ENCODE results near the gene ZFYVE16. TPM values are rescaled to one million over a fixed set of nuclear protein-coding genes. Genes with fewer than 3 reads are reported as not detected.
"Not testable (repeated sequence)": the region's sequence is repeated elsewhere in the genome, so short reads cannot be mapped to it uniquely, and the experiment has no call there.

The ZFYVE16 gene
- total and polyA plus RNA-seq, 4 donors, result 6.0 to 26.3 (median 11.6) TPM

DNA sequence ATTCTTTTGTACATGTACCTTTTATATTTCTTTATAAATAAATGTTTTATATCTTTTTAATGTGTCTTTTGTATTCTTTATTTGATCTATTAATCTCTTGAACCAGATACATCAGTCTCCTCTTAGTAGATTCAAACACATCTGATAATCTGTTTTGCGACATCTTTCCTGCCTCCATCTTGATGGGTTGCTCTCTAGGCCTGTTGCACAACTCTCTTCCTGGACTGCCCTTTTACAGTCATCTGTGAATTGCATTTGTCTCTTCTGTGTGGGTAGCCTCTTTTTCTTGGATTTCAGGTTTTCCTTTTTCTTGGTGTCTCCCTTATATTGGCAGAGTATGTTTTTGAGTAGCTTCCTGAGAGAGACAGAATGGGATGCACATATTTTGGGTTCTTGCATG, 6.2 kb downstream of the ZFYVE16 start:
- 89% methylated on average over 1 of the region's 1 CpG for WGBS

DNA sequence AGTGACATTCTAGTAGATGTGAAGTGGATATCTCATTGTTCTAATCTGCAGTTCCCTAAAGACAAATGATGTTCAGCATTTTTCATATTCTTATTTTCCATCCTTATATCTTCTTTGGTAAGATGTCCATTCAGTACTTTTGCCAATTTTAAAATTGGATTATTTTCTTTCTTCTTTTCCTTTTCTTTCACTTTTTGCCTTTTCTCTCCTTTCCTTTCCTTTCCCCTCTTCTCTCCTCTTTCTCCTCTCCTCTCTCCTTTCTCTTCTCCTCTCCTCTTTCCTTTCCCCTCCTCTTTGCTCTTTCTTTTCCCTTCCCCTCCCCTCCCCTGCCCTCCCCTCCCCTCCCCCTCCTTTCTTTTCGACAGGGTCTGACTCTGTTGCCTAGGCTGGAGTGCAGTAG, 10.1 kb downstream of the ZFYVE16 start:
- H3K27ac ChIP-seq (ENCODE audit: low read depth in 1 of 2, low read length in 2 of 2), result no peak overlapping the region
- no peak for DNase-seq (ENCODE audit: low spot score)
- no peaks in the 10 kb centered on the region for H3K9me3 ChIP-seq (ENCODE audit: control insufficient read depth in 4 of 4, low read length in 3 of 4)
- no peak overlapping the region for H3K9ac ChIP-seq (ENCODE audit: low read depth in 1 of 2, low read length in 2 of 2)
- H3K4me3 ChIP-seq (ENCODE audit: low read depth in 1 of 3, low read length in 3 of 3), result no peak overlapping the region
- WGBS, result 78% methylated on average over 1 of the region's 1 CpG
- TF ChIP-seq JUND (IDR thresholded peaks at IDR 0.05) (no peak), FOXA2 (IDR thresholded peaks at IDR 0.05) (no peak), GABPA (IDR thresholded peaks at IDR 0.05 in 1 of 2, conservative IDR thresholded peaks at IDR 0.05 in 1 of 2) (no peak)
- TF ChIP-seq, protein P1, sequence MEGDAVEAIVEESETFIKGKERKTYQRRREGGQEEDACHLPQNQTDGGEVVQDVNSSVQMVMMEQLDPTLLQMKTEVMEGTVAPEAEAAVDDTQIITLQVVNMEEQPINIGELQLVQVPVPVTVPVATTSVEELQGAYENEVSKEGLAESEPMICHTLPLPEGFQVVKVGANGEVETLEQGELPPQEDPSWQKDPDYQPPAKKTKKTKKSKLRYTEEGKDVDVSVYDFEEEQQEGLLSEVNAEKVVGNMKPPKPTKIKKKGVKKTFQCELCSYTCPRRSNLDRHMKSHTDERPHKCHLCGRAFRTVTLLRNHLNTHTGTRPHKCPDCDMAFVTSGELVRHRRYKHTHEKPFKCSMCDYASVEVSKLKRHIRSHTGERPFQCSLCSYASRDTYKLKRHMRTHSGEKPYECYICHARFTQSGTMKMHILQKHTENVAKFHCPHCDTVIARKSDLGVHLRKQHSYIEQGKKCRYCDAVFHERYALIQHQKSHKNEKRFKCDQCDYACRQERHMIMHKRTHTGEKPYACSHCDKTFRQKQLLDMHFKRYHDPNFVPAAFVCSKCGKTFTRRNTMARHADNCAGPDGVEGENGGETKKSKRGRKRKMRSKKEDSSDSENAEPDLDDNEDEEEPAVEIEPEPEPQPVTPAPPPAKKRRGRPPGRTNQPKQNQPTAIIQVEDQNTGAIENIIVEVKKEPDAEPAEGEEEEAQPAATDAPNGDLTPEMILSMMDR (IDR thresholded peaks at IDR 0.05; ENCODE audit: low read depth, low read length, missing input control), result no peak
- TF ChIP-seq, protein P2, sequence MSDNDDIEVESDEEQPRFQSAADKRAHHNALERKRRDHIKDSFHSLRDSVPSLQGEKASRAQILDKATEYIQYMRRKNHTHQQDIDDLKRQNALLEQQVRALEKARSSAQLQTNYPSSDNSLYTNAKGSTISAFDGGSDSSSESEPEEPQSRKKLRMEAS (IDR thresholded peaks at IDR 0.05), result no peak
- TF ChIP-seq, protein P3, sequence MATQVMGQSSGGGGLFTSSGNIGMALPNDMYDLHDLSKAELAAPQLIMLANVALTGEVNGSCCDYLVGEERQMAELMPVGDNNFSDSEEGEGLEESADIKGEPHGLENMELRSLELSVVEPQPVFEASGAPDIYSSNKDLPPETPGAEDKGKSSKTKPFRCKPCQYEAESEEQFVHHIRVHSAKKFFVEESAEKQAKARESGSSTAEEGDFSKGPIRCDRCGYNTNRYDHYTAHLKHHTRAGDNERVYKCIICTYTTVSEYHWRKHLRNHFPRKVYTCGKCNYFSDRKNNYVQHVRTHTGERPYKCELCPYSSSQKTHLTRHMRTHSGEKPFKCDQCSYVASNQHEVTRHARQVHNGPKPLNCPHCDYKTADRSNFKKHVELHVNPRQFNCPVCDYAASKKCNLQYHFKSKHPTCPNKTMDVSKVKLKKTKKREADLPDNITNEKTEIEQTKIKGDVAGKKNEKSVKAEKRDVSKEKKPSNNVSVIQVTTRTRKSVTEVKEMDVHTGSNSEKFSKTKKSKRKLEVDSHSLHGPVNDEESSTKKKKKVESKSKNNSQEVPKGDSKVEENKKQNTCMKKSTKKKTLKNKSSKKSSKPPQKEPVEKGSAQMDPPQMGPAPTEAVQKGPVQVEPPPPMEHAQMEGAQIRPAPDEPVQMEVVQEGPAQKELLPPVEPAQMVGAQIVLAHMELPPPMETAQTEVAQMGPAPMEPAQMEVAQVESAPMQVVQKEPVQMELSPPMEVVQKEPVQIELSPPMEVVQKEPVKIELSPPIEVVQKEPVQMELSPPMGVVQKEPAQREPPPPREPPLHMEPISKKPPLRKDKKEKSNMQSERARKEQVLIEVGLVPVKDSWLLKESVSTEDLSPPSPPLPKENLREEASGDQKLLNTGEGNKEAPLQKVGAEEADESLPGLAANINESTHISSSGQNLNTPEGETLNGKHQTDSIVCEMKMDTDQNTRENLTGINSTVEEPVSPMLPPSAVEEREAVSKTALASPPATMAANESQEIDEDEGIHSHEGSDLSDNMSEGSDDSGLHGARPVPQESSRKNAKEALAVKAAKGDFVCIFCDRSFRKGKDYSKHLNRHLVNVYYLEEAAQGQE (IDR thresholded peaks at IDR 0.05), result no peak
- peaks cover 0 to 2% (median 0%) of the 10 kb centered on the region in 4 donors for H3K36me3 ChIP-seq (ENCODE audit: control insufficient read depth in 4 of 4, insufficient read depth in 3 of 4, low read depth in 1 of 4, low read length in 3 of 4)
- H3K27me3 ChIP-seq (ENCODE audit: control insufficient read depth in 4 of 4, insufficient read depth in 4 of 4, low read length in 3 of 4), result no peaks in the 10 kb centered on the region
- H3K4me1 ChIP-seq (ENCODE audit: control insufficient read depth in 4 of 4, insufficient read depth in 4 of 4, low read length in 3 of 4), result peaks cover 0 to 3% (median 0%) of the 10 kb centered on the region in 4 donors

More for the DNA sequence above, 6.2 kb downstream of the ZFYVE16 start:
- H3K9ac ChIP-seq (ENCODE audit: low read depth in 1 of 2, low read length in 2 of 2), result no peak overlapping the region
- H3K9me3 ChIP-seq (ENCODE audit: control insufficient read depth in 4 of 4, low read length in 3 of 4), result no peaks in the 10 kb centered on the region
- peaks cover 0 to 2% (median 0%) of the 10 kb centered on the region in 4 donors for H3K36me3 ChIP-seq (ENCODE audit: control insufficient read depth in 4 of 4, insufficient read depth in 3 of 4, low read depth in 1 of 4, low read length in 3 of 4)
- no peak overlapping the region for H3K4me3 ChIP-seq (ENCODE audit: low read depth in 1 of 3, low read length in 3 of 3)
- TF ChIP-seq YY1 (IDR thresholded peaks at IDR 0.05), result peak; percentile 29
- TF ChIP-seq TAF1 (conservative IDR thresholded peaks at IDR 0.05), result no peak
- H3K27ac ChIP-seq (ENCODE audit: low read depth in 1 of 2, low read length in 2 of 2), result no peak overlapping the region
- H3K27me3 ChIP-seq (ENCODE audit: control insufficient read depth in 4 of 4, insufficient read depth in 4 of 4, low read length in 3 of 4), result no peaks in the 10 kb centered on the region
- peaks cover 0 to 13% (median 3%) of the 10 kb centered on the region in 4 donors for H3K4me1 ChIP-seq (ENCODE audit: control insufficient read depth in 4 of 4, insufficient read depth in 4 of 4, low read length in 3 of 4)
- DNase-seq (ENCODE audit: low spot score), result no peak

DNA sequence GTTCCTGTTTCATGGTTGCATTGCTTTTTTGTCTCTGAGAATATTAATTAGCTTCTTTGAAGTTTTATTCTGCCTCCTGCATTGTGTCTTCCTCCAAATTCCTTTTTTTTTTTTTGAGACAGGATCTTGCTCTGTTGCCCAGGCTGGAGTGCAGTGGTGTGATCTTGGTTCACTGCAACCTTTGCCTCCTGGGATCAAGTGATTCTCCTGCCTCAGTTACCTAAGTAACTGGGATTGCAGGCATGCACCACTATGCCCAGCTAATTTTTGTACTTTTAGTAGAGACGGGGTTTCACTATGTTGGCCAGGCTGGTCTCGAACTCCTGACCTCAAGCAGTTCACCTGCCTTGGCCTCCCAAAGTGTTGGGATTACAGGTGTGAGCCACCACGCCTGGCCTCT, 16.5 kb downstream of the ZFYVE16 start:
- 93% methylated on average over 3 of the region's 3 CpGs for WGBS
- not testable (repeated sequence) for DNase-seq (ENCODE audit: low spot score); H3K4me1 ChIP-seq (ENCODE audit: control insufficient read depth in 4 of 4, insufficient read depth in 4 of 4, low read length in 3 of 4); H3K27me3 ChIP-seq (ENCODE audit: control insufficient read depth in 4 of 4, insufficient read depth in 4 of 4, low read length in 3 of 4); H3K9me3 ChIP-seq (ENCODE audit: control insufficient read depth in 4 of 4, low read length in 3 of 4); H3K9ac ChIP-seq (ENCODE audit: low read depth in 1 of 2, low read length in 2 of 2); H3K36me3 ChIP-seq (ENCODE audit: control insufficient read depth in 4 of 4, insufficient read depth in 3 of 4, low read depth in 1 of 4, low read length in 3 of 4); H3K27ac ChIP-seq (ENCODE audit: low read depth in 1 of 2, low read length in 2 of 2); H3K4me3 ChIP-seq (ENCODE audit: low read depth in 1 of 3, low read length in 3 of 3)

Measured in liver (tissue), 9 donors.